Right renal cortex interstitium (tissue), 3 donors: ENCODE measurements around the gene SLAMF7. TPM values are rescaled to one million over a fixed set of nuclear protein-coding genes. Genes with fewer than 3 reads are reported as not detected.

ENCODE experiments used
- DNase-seq, 3 donors: peaks; one replicate each; pipeline ENCODE4 v3.0.0-alpha.2; 2013; ENCODE audit warnings: low read depth in 3 of 3, low spot score in 2 of 3
- polyA plus RNA-seq, 3 donors: library from polyadenylated mRNA; unstranded; fragments of 120-200 nt; gene quantifications; one replicate each; pipeline ENCODE4 v1.2.1, GENCODE V29; 2013; ENCODE audit not compliant: insufficient read length in 3 of 3

SLAMF7 gene
- polyA plus RNA-seq, 3 donors, result 0.24 to 0.52 (median 0.28) TPM

GRCh38 chr1:160744199-160744851 lies 5.3 kb downstream of the SLAMF7 start:
- no peak for DNase-seq

DNA sequence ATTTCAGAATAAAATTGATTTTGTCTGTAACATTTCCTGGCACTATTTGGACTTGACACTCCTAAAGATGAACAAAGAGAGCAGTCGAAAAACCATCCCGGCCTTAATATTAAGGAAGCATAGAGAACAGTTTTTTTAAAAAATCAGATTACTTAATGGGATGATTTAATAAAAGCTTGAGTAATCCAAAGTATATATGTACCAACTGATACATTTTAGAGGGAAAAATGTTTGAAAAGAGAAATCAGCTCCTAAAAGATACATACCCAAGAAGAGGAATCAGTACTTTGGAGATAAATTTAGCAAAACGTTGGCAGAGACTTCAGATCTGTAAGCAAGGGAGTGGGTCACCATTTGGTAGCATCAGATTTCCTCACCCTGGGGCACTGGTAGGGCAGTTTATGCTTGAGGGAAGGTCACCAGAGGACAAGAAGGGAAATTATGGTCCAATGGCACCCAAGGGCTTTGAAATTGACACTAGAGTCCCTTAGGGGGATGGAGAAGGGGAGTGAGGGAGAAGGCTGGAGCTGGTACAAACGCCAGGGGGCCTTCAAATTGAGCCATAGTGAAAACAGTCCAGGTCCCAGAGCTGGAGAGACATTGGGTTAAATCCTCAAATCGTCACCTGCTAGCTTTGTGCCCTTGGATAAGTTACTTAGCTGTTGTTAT lies 5.9 kb downstream of the SLAMF7 start:
- no peak for DNase-seq

DNA sequence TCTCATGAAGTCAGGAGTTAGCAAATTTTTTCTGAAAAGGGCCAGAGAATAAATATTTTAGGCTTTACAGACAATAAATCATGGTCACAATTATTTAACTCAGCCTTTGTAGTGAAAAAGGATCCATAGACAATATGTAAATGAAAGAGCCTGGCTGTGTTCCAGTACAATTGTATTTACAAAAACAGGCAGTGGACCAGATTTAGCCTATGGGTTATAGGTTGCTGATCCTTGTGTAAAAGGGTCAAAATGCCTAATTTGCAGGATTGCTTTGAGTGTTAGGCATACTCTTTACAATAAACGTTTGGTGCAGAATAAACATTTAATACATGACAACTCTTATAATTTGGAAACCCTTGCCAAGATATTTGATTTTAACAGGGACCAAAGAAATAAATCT lies 6.5 kb downstream of the SLAMF7 start:
- DNase-seq, result no peak

DNA sequence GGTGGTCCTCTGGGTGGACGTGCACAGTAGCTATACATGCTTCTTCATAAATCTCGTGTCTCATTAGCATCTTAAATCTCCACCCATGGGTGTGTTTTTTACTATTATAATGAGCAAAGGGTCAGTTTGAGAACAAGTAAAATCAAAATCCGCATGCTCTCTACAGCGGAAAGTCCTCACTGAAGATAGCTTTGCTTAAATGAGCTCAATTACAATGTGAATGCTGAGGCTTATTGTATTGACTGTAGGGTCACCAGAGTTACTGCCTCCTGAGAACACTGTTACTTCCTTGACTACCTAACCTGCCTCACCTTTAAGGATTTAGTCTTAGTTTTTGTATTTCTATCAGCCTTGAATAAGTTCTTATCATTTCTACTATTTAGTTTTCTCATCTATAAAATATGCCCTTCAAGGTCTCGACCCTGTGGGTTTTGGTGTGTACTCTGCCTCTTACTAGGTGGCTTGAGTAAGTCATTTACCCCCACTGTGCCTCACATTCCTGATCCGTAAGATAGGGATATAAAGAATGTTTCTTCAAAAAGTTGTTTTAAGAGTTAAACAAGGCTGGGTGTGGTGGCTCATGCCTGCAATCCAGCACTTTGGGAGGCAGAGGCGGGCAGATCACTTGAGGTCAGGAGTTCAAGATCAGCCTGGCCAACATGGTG lies 7.9 kb downstream of the SLAMF7 start:
- no peak for DNase-seq

GRCh38 chr1:160747717-160748116 lies 8.7 kb downstream of the SLAMF7 start:
- no peak for DNase-seq

DNA sequence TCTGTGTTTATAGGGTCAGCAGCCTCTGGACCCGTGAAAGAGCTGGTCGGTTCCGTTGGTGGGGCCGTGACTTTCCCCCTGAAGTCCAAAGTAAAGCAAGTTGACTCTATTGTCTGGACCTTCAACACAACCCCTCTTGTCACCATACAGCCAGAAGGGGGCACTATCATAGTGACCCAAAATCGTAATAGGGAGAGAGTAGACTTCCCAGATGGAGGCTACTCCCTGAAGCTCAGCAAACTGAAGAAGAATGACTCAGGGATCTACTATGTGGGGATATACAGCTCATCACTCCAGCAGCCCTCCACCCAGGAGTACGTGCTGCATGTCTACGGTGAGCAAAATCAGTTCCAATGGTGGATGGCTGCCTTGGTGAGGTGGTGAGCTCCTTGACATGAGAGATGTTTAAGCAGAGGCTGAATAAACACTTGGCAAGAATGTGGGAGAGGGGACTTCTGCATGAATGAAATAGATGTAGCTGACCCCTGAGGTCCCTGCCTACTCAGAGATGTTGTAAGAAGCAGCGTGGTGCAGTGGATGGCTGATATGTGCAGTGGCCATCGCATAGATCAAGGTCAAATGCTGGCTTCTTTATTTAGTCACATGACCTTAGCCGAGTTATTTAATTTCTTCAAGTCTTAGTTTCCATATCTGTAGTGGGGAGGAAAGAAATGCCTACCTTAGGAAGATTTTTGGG lies 9.3 kb downstream of the SLAMF7 start:
- no peak for DNase-seq

DNA sequence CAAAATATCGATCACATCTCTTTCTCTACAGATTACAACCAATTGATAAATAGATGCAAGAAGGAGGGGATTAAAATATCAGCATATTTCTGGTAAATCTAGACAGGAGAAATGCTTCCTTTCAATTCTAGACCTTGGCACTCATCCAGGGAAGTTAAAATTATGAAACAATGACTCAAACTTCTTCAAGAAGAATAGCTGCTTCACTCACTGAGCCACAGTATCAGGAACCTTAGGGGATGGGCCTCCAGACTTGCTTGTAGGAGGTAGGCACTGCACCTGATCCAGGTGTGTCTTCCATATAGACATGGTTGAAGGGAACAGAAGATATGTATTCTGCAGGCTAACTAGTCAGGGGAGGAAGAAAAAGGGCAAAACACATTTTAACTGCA lies 9.8 kb downstream of the SLAMF7 start:
- DNase-seq, result no peak

DNA sequence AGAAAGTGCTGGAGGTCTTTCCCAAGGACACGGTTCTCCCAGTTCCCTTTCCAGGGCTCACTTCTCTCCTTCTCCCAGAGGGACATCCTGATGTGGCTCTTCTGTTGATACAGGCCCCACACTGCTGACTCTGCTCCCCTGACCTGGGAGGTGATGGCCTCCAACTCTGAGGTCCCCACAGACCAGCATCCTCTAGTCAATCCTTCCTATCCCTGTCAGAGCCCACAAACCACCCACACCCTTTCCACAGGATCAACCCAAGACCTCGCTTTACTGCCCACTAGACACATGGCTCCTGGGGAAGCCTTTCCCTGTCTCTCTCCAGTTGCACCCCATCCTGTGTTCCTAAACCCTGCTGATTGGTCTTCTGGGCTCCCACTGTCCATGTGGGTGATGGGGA lies 11.6 kb downstream of the SLAMF7 start:
- DNase-seq, result no peak

GRCh38 chr1:160752406-160752805 lies 13.4 kb downstream of the SLAMF7 start:
- no peak for DNase-seq

- DNase-seq, result no peak
Measured at GRCh38 chr1:160752924-160753323, 13.9 kb downstream of the SLAMF7 start.

DNA sequence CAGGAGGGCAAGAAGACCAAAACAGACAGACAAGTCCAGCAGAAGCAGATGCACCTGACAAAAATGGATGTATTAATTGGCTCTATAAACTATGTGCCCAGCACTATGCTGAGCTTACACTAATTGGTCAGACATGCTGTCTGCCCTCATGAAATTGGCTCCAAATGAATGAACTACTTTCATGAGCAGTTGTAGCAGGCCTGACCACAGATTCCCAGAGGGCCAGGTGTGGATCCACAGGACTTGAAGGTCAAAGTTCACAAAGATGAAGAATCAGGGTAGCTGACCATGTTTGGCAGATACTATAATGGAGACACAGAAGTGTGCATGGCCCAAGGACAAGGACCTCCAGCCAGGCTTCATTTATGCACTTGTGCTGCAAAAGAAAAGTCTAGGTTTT lies 14.5 kb downstream of the SLAMF7 start:
- no peak for DNase-seq

DNA sequence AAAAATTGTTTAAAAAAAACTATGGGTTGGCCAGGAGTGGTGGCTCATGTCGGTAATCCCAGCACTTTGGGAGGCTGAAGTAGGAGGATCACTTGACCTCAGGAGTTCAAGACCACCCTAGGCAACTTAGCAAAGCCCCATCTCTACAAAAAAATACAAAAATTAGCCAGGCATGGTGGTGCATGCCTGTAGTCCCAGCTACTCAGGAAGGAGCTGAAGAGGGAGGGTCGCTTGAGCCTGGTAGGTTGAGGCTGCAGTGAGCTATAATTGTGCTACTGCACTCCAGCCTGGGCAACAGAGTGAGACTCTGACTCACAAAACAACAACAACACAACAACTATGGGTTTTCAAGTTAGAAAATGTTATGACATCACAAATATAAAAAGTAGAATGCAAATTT lies 16.4 kb downstream of the SLAMF7 start:
- DNase-seq, result no peak

DNA sequence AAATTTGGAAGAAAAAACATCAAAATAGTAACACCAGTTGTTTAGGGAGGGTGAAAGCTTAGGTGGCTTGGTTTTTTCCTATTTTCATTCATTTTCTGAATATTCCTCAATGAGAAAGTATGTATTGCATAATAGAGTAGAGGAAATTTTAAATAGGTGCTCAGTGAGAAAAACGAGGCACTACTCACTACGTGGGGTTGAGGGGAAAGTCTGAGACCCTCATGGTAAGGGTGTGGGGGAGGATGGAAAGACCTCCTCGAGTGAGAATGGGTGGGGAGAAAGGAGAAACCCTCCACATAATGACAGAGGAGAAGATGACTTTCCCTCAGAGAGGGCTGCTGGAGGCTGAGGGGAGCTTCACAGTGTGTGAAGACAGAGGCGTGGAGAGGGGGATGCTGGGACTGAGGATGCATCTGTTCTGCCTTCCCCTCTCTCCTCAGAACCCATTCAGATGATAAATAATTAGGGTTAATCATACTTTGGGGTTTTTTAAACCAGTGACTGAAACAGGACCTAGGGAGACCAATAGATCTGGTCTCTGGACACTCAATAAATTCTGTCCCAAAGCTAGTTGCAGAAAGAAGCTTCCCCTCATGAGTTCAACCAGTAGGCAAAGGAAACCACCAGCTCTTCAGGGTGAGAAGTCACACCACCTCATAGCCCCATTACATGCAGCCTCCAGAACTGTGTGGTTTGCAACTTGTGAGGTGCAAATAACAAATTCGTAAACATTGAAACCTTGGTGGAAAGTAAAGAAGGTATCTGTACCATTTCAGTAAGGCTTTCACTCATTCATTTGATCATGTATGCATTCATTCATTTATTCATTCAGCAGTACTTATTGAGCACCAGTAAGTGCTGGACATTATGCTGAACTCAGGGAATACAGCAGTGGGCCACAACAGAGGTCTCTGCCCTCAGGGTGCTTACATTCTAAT lies 17.1 kb downstream of the SLAMF7 start:
- no peak for DNase-seq

- DNase-seq, result no peak
Measured at GRCh38 chr1:160756849-160757201, 17.8 kb downstream of the SLAMF7 start.

GRCh38 chr1:160758521-160758920 lies 19.5 kb downstream of the SLAMF7 start:
- no peak for DNase-seq

- no peak for DNase-seq
Measured at GRCh38 chr1:160759740-160760139, 20.7 kb downstream of the SLAMF7 start.

GRCh38 chr1:160761046-160761445 lies 22.0 kb downstream of the SLAMF7 start:
- no peak for DNase-seq

GRCh38 chr1:160761886-160762285 lies 22.8 kb downstream of the SLAMF7 start:
- no peak for DNase-seq

DNA sequence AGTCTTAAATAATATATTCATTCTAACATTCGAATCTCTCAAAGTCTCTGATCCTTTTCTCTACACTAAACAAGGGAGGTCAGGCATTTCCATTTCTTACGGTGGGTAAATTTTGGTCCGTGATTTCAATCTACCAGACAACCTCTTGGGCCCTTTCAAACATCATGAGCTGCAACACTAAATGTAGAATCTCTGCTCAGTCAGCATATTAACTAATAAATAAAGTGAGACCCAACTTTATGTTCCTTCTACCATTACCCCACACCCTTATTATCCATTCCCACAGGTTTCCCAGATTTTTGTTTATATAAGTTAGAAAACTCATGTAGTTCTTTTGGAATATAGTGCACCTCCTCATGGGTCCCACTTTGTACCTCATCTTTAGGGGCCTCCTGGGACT lies 24.9 kb downstream of the SLAMF7 start:
- no peak for DNase-seq
